ENCODE measurements around the gene SH3RF2.

SH3RF2 gene

DNA sequence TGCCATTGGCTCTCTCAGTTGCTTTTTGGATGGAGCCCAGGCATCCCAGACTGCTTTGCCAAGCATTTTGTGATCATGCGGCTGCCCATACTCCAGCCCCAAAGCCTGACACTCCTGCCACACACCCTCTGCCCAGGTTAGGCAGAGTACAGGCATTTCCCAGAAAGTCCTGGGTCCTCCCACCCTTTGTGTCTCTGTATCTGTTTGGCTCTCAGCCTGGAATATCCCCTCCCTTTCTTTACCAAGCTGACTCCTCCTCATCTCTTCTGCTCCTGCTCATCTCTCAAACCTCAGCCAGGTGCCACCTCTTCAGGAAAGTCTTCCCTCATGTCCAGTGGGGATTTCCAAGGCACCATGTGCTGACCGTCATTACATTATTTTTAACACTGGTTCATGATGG lies 14.3 kb upstream of the SH3RF2 start:
- DNase-seq (ENCODE audit: low read depth) = no peak

DNA sequence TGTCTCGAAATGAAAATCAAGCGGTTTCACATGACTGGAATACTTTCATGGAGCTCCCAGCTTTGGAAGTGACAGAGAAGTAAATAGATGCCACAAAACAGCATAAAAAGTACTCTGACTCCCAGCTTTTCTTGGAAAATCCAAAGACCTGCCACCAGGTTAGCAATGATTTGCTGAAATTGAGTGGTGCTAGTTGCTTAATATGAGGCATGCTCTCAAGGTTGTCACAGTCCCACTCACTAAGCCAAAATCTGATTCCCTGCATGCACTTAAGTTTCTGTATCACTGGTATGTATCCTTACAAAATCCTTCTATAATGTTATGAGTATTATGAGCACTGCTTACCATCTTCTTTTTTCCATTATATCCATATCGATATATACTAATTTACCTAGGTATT lies 13.0 kb upstream of the SH3RF2 start:
- DNase-seq (ENCODE audit: low read depth) = no peak

DNA sequence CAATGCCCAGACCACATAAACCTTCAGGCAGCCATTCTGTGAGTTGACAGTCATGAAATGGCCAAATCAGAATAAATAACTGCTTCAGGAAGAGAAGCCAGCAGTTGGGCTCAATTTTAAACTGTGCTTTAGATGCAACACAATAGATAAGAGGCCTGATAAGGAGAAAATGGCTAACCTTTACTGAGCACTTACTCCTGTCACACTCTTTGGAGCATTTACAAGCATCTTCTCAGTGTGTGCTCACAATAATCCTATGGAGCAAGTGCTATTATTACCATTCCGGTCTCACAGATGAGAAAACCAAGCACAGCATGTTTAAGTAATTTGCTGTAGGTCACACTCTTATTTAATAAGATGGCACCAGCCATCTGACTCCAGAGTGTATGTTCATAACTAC lies 11.5 kb upstream of the SH3RF2 start:
- DNase-seq (ENCODE audit: low read depth) = no peak

DNA sequence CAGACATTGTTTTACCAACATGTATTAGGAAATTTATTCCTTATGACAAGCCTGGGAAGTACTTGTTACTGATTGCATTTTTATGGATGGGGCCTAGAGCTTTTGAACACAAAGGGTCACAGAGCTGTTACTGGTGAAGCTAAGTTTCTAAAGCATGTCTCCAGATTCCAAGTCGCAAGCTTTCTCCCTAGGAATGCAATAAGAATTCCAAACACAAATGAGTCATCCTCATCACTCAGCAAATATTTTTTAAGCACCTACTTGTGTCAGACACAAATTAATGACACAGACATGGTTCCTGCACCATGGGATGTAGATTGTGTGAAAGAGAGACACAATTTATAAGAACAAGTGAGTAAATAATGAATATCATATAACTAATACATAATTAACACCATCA lies 11.0 kb upstream of the SH3RF2 start:
- DNase-seq (ENCODE audit: low read depth) = peak; percentile 87

DNA sequence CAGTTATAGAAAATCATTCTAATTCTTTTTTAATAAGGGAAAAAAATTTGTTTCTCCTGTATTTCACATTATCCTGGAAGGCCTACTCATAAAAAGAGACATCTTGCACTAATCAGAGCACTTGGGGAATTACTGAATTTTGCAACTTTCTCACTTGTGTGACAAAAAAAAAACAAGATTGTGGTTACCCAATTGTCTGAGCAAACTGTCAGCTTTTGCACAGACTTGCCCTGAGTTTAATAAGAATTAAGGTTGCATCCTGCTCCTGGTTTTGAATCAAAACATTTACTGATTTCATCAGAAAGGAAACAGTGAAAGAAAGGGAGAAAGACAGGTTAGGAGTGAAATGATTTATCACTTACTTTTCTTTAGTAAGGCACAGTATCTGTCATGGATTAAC lies 10.6 kb upstream of the SH3RF2 start:
- peak; percentile 62 for DNase-seq (ENCODE audit: low read depth)

DNA sequence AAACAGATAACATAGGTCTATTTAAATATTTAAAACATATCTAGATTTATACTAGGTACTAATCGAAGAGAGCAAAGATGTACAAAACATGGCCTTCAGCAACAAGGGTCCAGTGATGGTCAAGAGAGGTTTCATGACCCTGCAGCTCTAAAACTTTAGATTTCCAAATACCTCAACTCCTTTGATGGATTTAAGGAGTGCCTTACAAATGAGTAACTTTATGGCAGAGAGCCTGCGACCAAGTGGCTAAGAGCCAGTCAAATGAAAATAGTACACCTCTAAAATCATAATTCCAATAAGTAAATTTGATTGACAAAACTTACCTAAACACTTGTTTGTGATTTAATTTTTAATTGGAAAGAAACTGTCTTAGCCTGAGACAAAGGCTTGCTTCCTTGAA lies 4.7 kb upstream of the SH3RF2 start:
- DNase-seq (ENCODE audit: low read depth) = no peak

DNA sequence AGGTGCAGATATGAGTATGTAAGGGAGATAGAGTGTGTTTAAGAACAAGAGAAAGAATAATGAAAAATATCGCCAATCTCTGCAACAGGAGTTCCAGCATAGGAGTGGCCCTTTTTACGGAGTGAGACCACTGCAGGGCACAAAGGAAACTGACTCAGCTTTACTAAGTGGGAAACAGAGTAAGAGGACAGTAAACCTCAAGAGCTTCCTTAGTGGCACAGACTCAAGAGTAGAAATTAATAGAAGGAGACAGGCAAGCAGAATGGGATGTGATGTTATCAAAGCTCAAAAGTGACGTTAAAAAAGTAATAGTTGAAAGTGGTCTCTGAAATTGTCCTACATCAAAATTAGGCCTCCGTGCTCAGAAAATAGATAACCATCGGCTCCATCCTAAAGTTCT lies 2.1 kb upstream of the SH3RF2 start:
- DNase-seq (ENCODE audit: low read depth) = no peak

DNA sequence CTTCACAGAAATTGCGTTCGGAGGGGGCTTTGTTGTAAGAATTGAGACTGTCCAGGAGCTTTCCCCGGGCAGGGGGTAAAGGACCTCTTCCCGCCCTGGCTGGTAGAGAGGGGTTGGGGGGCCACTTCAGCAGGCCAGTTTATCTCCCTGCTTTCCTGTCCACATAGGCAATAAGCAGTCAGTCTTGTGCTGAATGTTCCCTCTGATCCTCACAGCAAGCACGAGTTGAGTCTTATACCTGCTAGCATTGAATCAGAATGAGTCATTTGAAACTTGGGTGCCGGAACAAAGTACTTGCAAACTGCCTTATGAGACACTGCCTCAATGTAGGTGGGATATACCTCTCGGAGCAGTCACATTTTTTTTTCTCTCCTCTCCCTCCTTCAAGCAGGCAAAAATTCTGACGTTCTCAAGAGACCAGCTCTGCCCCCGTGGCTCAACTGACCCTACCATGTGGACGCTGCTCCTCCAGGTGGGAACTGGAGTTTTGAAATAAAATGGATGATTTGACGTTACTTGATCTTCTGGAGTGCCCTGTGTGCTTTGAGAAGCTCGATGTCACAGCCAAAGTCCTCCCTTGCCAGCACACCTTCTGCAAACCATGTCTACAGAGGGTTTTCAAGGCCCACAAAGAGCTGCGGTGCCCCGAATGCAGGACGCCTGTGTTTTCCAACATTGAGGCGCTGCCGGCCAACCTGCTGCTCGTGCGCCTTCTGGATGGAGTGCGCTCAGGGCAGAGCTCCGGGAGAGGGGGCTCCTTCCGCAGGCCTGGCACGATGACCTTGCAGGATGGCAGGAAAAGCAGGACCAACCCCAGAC lies 1.3 kb downstream of the SH3RF2 start:
- DNase-seq (ENCODE audit: low read depth) = peak; percentile 67

DNA sequence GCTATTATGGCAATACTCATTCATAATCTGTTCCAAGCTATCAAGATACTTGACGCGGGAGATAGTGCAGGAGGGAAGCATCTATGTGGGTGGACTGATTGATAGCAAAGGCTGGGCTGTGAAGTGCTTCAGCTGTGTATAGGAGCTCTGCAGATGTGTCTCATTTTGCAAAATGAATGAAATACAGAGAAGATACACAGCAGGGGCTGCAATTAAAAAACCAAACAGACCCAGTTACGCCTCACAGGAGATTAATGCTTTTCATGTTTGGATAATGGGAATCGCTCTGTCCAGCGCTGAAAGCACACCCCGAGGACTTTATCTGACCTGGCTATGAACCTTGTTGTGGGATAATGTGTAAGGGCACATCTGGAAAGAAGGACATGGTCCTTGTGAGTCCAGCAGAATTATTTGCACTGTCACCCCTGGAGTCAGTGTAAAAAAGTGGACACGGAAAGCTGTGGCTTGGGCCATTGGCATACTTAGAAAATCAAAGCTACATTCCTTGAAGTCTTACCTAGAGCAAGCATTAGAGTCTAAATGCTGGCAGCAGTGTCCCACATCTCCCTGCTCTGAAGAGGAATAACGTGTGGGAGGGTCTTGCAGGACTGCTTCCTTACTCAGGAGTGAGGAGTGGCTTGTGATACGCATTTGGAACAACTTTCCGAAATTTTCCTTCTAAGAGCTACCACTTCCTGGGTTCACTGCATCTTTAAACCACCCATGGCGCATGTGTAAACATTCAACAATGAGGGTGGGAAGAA lies 2.6 kb downstream of the SH3RF2 start:
- DNase-seq (ENCODE audit: low read depth) = peak; percentile 52

DNA sequence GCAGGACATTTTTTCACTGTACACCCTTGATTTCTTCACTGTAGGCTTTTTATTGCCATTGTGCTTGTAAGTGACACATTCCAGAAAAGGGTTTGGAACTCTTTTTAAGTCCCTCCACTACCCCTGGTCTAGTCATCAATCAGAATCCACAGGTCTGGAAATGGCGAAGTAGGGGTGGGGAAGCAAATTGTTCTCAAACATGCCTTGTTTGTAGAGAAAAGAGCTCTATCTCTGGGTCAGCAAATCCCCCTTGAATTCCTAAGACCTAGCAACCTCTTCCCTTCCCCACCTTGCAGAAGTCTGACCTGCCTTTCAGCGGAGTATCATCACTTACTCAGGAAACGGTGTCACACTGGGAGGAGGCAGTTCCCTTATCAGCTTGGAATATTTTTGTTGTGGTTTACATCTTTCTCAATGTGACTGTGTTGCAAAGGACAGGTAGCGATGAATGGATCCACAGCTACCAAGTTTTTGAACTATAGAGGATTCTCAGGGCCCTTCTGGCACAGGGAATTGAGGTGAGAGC lies 3.2 kb downstream of the SH3RF2 start:
- no peak for DNase-seq (ENCODE audit: low read depth)

DNA sequence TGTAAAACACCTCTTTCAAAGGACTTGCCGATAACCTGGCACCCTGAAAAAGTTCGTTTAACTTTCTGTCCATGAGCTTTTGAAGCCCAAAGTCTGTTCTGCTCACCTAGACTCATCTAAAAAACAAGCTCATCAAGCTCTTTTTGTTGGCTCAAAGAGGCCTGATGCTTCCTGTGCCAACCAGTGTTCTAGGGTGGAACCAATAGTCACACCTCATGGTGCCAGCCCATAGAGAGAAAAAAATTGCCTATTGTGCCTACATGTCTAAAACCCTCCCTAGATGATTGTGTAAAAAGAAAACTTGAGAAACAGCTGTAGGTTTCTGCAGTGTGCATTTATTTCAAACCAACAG lies 4.7 kb downstream of the SH3RF2 start:
- no peak for DNase-seq (ENCODE audit: low read depth)

DNA sequence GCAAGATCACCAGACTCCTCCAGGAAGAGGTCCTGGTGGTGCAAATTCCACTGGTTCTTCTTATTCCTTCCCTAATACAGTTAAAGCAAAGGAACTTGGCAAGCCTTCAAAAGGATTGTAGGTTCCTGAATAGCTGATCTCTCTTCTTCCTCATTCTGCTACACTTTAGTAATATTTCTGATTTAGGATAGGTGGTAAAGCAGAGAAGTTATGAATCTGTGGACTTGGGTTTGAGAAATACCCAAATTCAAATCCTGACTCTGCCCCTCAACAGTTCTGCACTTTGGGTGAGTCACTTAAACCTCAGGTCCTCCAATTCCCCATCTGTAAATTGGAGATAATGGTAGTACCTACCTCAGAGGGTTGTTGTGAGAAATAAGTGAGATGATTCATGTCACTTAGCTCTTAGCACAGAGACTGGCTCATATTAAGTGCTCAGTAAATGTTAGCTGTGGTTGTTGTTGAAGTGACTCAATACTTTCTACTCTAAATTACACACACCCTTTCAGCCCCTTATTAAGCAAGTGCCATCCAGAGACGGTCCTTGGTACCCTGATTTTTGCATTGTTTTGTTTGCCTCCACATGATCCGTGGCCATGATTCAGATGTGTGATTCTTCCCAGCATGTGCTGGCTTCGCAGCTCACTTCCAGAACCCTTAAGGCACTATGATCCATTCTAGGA lies 5.2 kb downstream of the SH3RF2 start:
- DNase-seq (ENCODE audit: low read depth) = peak; percentile 61

DNA sequence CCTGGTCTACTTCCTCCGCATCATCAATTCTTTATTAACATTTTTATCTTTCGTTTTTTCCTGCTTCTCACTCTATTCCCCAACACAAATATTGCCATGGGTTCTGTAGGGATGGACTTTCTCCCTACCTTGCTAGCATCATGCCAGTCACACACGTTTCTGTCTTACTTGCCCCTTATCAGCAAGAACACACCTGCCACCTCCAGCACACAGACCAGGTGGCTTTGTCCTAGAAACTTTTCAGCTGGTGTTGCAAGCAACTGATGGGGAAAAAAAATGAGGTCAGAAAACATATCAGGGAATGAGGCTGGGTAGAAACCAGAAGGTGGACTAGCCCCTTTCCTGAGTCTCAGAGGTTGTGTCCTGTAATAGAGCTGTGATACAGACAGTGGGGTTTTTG lies 5.8 kb downstream of the SH3RF2 start:
- DNase-seq (ENCODE audit: low read depth) = no peak

DNA sequence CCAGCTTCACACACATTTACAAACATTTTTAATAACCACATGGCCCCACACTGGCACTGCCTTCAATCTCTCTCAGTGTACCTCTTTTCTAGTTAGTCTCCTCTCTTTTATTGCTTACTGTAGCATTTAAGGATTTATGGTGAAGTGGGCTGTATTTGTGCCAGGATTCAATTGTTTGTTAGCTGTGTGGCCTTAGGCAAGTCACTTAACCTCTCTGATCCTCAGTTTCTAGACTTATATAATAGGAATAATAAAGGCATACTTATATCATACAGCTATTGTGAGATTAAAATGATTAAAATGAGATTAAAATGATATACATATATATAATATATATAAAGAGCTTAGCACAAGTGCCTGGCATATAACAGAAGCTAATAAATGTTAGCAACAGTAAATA lies 6.4 kb downstream of the SH3RF2 start:
- DNase-seq (ENCODE audit: low read depth) = no peak

DNA sequence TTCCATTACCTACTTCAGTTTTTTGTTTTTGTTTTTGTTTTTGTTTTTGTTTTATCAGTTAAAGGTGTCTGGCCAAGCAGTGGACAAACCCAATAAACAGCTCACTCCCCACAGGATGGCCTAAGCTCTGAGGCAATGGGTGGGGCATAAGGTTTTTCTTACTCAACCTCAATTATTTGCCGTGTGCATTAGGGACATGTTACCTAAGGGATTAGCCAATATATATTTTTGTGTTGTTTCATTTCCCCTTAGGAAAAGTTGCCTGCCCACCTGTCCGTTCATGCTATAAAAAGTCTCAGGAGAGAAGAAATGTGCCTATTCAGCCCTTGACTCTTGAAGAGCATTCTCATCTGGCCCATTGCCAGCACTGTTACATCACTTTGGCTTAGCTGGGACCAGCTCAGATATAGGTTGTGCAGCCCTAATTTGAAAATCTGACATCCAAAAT lies 7.3 kb downstream of the SH3RF2 start:
- peak; percentile 56 for DNase-seq (ENCODE audit: low read depth)

DNA sequence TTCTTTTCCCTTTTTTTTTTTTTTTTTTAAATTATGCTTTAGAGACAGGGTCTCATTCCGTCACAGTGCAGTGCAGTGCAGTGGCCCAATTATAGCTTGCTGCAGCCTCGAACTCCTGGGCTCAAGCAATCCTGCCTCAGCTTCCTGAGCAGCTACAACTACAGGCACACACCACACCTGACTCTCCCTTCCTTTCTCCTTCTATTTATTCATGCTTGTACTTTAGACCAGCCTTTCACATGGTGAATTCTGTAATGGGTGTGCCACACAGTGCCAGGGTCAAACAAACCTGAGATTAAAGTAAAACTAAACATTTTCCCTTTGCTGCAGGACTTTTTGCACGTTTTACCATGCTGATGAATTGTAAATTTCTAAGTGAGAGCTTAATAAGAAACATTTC lies 8.0 kb downstream of the SH3RF2 start:
- DNase-seq (ENCODE audit: low read depth) = no peak

DNA sequence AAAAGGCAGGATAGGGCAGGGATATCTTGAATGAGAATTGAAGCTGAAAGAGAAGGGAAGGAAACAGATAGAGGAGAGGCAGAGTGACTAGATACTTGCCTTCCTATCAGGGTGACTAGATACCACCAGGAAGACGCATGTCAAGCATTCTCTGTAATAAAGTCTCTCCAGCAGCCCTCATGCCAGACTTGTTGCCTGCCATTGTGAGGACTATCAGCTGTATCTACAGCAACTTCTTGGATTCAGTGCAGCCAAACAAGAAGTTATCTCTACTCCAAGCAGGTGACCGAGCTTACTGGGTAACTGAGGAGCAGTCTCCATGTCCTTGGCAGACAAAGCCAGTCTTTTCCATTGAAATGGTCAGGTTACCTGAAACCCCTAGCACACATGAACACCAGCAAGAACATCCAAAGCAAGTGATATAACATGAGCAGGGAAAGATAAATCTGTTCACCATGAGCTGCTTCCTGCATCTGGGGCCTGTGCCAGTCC lies 9.3 kb downstream of the SH3RF2 start:
- DNase-seq (ENCODE audit: low read depth) = no peak

DNA sequence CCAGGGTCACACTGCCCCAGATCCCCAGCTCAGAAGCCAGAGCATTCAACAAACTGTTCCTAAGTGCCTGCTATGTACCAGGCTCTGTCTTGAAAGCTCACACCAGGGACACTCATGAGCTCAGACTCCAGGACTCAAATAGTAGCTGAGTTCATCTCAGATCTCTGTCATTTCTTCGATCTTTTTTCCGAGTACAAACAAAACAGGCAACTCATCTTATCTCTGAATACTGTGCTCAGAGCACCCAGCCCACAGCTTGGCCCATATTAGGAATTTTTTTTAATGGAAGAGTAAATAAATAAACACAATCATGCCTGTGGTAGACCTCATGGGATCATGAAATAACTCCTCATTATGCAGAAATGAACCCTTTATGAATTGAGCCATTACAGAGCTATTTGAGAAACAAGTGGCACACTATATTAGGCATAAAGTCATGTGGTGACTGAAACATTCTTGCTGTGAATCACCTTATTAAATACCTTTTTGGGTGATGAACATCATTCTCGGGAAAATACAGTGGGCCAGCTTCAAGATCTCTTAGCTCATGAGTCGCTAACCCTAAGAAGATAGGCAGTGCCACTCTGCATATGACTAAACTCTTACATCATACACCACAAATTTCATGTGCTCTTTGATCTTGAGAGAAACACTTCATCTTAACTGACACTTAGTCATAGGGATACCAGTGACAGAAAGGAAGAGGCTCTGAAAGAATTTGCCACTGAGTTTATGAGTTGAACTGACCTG lies 9.9 kb downstream of the SH3RF2 start:
- DNase-seq (ENCODE audit: low read depth) = peak; percentile 80

DNA sequence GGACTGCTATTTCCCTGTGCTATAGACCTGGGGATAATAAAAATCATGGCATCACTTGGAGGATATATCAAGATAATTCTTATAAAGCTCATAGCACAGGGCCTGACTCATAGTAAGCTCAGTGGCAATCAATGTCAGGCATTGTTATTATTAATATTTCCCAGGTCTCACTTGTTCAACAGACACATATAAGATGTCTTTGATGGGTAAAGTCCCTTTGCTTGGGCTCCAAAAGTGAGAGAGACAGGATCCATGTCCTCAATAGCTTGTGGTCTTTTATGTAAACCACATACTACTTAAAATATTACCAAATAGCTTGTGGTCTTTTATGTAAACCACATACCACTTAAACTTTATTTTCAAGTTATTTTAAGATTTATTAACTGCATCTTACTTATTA lies 11.2 kb downstream of the SH3RF2 start:
- peak; percentile 36 for DNase-seq (ENCODE audit: low read depth)

DNA sequence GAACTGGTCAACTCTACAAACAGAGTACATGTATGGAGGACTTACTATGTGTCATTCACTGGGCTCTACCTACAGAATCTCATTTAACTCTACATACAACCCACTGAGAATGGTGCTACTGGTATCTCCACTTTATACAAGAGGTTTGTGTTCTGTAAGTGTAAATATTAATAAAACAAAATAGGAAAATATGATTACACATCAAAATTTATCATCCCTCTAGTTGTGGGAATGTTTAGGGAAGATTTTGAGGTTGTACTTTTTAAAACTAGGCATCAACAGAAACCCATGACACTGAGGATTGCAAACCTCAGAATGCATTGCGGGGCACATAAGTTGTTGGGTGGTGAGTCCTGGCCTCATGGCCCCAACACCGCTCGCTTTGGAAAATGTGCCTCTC lies 11.7 kb downstream of the SH3RF2 start:
- DNase-seq (ENCODE audit: low read depth) = no peak

DNA sequence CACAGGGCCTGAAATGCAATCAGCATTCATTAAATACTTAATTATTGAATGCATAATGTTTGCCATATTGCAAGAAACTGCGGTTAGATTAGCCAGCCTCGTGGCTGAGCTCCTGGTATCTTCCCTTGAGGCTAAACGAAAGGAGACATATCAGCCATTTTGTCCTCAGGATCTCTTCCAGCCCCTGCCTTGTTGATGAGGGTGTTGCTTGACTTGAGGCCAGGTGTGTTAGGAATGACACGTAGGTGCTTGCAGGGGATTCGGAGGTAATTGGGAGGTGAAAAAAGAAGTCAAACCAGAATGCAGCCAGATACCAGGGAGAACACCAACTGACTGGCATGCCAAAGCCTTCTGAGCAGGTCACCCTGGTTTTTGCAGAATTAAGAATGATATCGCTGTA lies 12.5 kb downstream of the SH3RF2 start:
- DNase-seq (ENCODE audit: low read depth) = no peak

DNA sequence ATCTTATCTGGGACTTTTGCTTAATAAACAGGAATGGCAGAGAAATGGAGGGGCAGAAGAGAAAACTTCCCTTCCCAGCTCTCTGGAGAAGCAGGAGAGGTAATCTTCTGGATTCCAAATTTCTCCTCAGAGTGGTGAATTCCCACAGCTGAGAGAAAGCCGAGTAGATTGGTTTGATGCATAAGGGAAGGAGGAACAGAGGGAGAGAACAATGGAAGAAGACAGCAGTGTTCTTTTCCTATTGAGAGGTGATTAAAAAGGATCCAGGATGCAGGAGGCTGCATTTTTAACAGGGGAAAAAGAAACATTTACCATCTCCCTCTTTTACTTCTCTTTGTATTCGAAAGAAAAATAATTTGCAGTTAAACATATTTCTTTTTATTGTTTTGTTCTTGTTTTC lies 13.1 kb downstream of the SH3RF2 start:
- DNase-seq (ENCODE audit: low read depth) = no peak

Measured in amniotic epithelial cell (primary cell).